Medulla oblongata (tissue), 1 donor: ENCODE measurements around the gene CD151.
A peak's percentile ranks its signal among the peaks of the same experiment; 100 is the strongest.

Experiments
- DNase-seq: peaks from one replicate; pipeline ENCODE4 v3.0.0-alpha.2; 2015; ENCODE audit errors: extremely low spot score

The CD151 gene

GRCh38 chr11:843086-843734 is 10.5 kb downstream of the CD151 start:
- DNase-seq = no peak

GRCh38 chr11:843818-844692 is 11.3 kb downstream of the CD151 start:
- DNase-seq = peak; percentile 56

- DNase-seq = peak; percentile 68
Observed at GRCh38 chr11:844693-845644, 12.2 kb downstream of the CD151 start.

GRCh38 chr11:845872-846495 is 13.2 kb downstream of the CD151 start:
- DNase-seq = no peak

- no peak for DNase-seq
Observed at GRCh38 chr11:846496-847098, 13.8 kb downstream of the CD151 start.

GRCh38 chr11:847876-848275 is 15.1 kb downstream of the CD151 start:
- no peak for DNase-seq

GRCh38 chr11:848380-848931 is 15.7 kb downstream of the CD151 start:
- DNase-seq = peak; percentile 27

GRCh38 chr11:849104-849824 is 16.5 kb downstream of the CD151 start:
- DNase-seq = no peak

GRCh38 chr11:849951-850774 is 17.4 kb downstream of the CD151 start:
- DNase-seq = no peak

- DNase-seq = peak; percentile 53
Observed at GRCh38 chr11:850775-851763, 18.3 kb downstream of the CD151 start.

- no peak for DNase-seq
Observed at GRCh38 chr11:852762-853161, 20.0 kb downstream of the CD151 start.

GRCh38 chr11:853682-854448 is 21.1 kb downstream of the CD151 start:
- DNase-seq = no peak

- DNase-seq = no peak
Observed at GRCh38 chr11:854601-855329, 22.0 kb downstream of the CD151 start.

- no peak for DNase-seq
Observed at GRCh38 chr11:855330-855674, 22.6 kb downstream of the CD151 start.

GRCh38 chr11:855796-856195 is 23.0 kb downstream of the CD151 start:
- DNase-seq = no peak

- DNase-seq = no peak
Observed at GRCh38 chr11:856397-856796, 23.6 kb downstream of the CD151 start.
